Measurements from ENCODE around the gene SDS.

- TF ChIP-seq CTCF (IDR thresholded peaks at IDR 0.05; ENCODE audit: low read length) (no peak), EZH2 (IDR thresholded peaks at IDR 0.05; ENCODE audit: borderline replicate concordance, low read length) (no peak)
These were observed 4.4 kb upstream of the SDS start for GRCh38 chr12:113407931-113408600.
